GM12872 (cell line): ENCODE results near the gene SSPN.

ENCODE experiments used
- CTCF ChIP-seq: IDR thresholded peaks from 3 replicates; pipeline ENCODE4 v1.5.1; 2011; ENCODE audit warnings: low read depth, mild to moderate bottlenecking, low read length, moderate library complexity; ENCODE audit not compliant: insufficient read depth

Gene SSPN

GRCh38 chr12:26231470-26231869 is 36.1 kb downstream of the SSPN start:
- no peak for TF ChIP-seq CTCF

GRCh38 chr12:26231921-26232320 is 36.5 kb downstream of the SSPN start:
- TF ChIP-seq CTCF: no peak

- TF ChIP-seq CTCF: no peak
Observed at GRCh38 chr12:26233631-26234030, 38.3 kb downstream of the SSPN start.

GRCh38 chr12:26238341-26239121 is 43.2 kb downstream of the SSPN start:
- TF ChIP-seq CTCF: no peak

GRCh38 chr12:26239122-26239851 is 43.9 kb downstream of the SSPN start:
- no peak for TF ChIP-seq CTCF

- TF ChIP-seq CTCF: no peak
Observed at GRCh38 chr12:26239852-26240815, 44.8 kb downstream of the SSPN start.

GRCh38 chr12:26241080-26241479 is 45.7 kb downstream of the SSPN start:
- TF ChIP-seq CTCF: no peak
